GM23338 (cell line): Measurements from ENCODE around the gene HIF1AN.

Experiments used
- CREB1 ChIP-seq: fragments of 250-450 bp; sonication (Bioruptor Pico); IDR thresholded peaks from 2 replicates; pipeline ENCODE4 v1.5.0; 2020; ENCODE audit warnings: low read depth, mild to moderate bottlenecking, moderate library complexity
- CTCF ChIP-seq, 2 experiments: fragments of 200-600 bp in 1 of 2; sonication (generic) in 1 of 2; conservative IDR thresholded peaks; 2 replicates each; pipeline versions ENCODE4 v1.5.1 to v1.6.1; 2016 to 2017; ENCODE audit warnings: antibody characterized with exemption in 2 of 2, low read depth in 2 of 2, mild to moderate bottlenecking in 2 of 2, moderate library complexity in 1 of 2
- EZH2 ChIP-seq: fragments of 200-600 bp; sonication (generic); IDR thresholded peaks from one replicate; pipeline ENCODE4 v1.8.0; 2017; ENCODE audit warnings: antibody characterized with exemption, mild to moderate bottlenecking, low read depth; ENCODE audit not compliant: unreplicated experiment
- NANOG ChIP-seq: IDR thresholded peaks from 2 replicates; pipeline ENCODE4 v1.6.1; 2016; ENCODE audit warnings: antibody characterized with exemption, borderline replicate concordance
- POLR2AphosphoS5 ChIP-seq: IDR thresholded peaks from 2 replicates; pipeline ENCODE4 v1.6.1; 2016; ENCODE audit warnings: antibody characterized with exemption, low read depth
- REST ChIP-seq: IDR thresholded peaks from one replicate; pipeline ENCODE4 v1.6.1; 2018; ENCODE audit warnings: antibody characterized with exemption; ENCODE audit not compliant: unreplicated experiment
- ZNF462 ChIP-seq: fragments of 250-450 bp; sonication (Bioruptor Pico); IDR thresholded peaks from 2 replicates; pipeline ENCODE4 v1.5.0; 2020; ENCODE audit warnings: mild to moderate bottlenecking, moderate library complexity

- TF ChIP-seq CTCF (conservative IDR thresholded peaks at IDR 0.05; ENCODE audit: low read depth in 2 of 2) (no peak), NANOG (no peak), EZH2 (no peak), CREB1 (no peak), REST (no peak), POLR2AphosphoS5 (no peak), ZNF462 (no peak)
Observed at GRCh38 chr10:100496567-100496966, 39.2 kb upstream of the HIF1AN start.
